ENCODE data around the gene KCNC1. TPM values are rescaled to one million over a fixed set of nuclear protein-coding genes. Genes with fewer than 3 reads are reported as not detected.

Gene KCNC1
- total RNA-seq, 1 experiment from 2014 or later, result 0.04 TPM

DNA sequence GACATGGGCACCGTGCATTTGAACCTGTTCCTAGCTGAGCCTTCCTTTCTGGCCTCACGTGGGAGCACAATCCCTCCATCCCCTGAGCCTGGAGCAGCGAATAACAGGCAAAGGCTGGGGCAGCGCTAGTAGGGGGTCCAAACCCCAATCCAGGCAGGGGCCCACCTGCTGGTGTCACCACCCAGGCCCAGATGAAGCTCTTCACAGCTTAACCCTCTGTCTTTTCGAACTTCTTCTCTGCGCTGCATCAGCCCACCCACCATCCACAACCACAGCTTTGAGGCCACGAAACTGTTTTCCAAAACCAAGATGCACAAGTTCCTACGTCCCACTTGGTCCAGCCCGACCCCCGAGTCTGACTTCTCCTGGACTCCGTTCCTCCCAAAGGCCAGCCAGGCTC is 11.5 kb downstream of the KCNC1 start:
- no peaks in the 10 kb centered on the region for H3K79me2 ChIP-seq (ENCODE audit: insufficient read depth, low read length)
- no peak overlapping the region for H2BK20ac ChIP-seq (ENCODE audit: low read depth, low read length, poor library complexity, severe bottlenecking)
- H3K4ac ChIP-seq (ENCODE audit: low read depth, low read length), result no peak overlapping the region
- H2AFZ ChIP-seq (ENCODE audit: low read length), result no peak overlapping the region
- H2BK120ac ChIP-seq (ENCODE audit: low read depth, low read length, poor library complexity, severe bottlenecking), result no peak overlapping the region
- TF ChIP-seq, protein P1, sequence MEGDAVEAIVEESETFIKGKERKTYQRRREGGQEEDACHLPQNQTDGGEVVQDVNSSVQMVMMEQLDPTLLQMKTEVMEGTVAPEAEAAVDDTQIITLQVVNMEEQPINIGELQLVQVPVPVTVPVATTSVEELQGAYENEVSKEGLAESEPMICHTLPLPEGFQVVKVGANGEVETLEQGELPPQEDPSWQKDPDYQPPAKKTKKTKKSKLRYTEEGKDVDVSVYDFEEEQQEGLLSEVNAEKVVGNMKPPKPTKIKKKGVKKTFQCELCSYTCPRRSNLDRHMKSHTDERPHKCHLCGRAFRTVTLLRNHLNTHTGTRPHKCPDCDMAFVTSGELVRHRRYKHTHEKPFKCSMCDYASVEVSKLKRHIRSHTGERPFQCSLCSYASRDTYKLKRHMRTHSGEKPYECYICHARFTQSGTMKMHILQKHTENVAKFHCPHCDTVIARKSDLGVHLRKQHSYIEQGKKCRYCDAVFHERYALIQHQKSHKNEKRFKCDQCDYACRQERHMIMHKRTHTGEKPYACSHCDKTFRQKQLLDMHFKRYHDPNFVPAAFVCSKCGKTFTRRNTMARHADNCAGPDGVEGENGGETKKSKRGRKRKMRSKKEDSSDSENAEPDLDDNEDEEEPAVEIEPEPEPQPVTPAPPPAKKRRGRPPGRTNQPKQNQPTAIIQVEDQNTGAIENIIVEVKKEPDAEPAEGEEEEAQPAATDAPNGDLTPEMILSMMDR (conservative IDR thresholded peaks at IDR 0.05), result no peak
- H3K4me1 ChIP-seq (ENCODE audit: insufficient read depth, low read length), result no peaks in the 10 kb centered on the region
- no peak overlapping the region for H2BK15ac ChIP-seq (ENCODE audit: low read depth, low read length)
- no peak overlapping the region for H3K4me2 ChIP-seq (ENCODE audit: insufficient read depth, insufficient read length, low read length)
- H3K27ac ChIP-seq (ENCODE audit: insufficient read length, low read depth, low read length), result no peak overlapping the region
- H3K9ac ChIP-seq (ENCODE audit: extremely low read depth, insufficient read length, low read length), result no peak overlapping the region
- no peak overlapping the region for H4K91ac ChIP-seq (ENCODE audit: insufficient read length, low read depth, low read length)
- no peak overlapping the region for H3K23ac ChIP-seq (ENCODE audit: insufficient read length, low read depth, low read length)
- no peaks in the 10 kb centered on the region for H3K9me3 Mint-ChIP-seq
- H4K20me1 ChIP-seq (ENCODE audit: control insufficient read depth, insufficient read depth, insufficient read length), result no peaks in the 10 kb centered on the region
- no peaks in the 10 kb centered on the region for H3K4me1 Mint-ChIP-seq
- WGBS (ENCODE audit: extremely low coverage, insufficient read length, low lambda C conversion rate), result no CpG with 5 or more reads among the region's 11 CpGs
- H3K27me3 Mint-ChIP-seq (ENCODE audit: low read depth), result peaks cover 19% of the 10 kb centered on the region
- DNase-seq, result no peak
- H4K8ac ChIP-seq (replicated peaks; ENCODE audit: insufficient read length, low read depth, low read length), result no peak overlapping the region
- H2BK12ac ChIP-seq (ENCODE audit: insufficient read length, low read depth, low read length), result no peak overlapping the region
- no peaks in the 10 kb centered on the region for H3K23me2 ChIP-seq (ENCODE audit: insufficient read length, low read depth, low read length, poor library complexity, severe bottlenecking)
- H3K14ac ChIP-seq (ENCODE audit: insufficient read depth, low read length), result no peak overlapping the region
- no peak overlapping the region for H4K5ac ChIP-seq (ENCODE audit: insufficient read length, low read depth, low read length)
- no peak overlapping the region for H3K18ac ChIP-seq (ENCODE audit: insufficient read length, low read depth, low read length)
- H2BK5ac ChIP-seq (ENCODE audit: insufficient read length, low read length), result no peak overlapping the region
- H3K79me1 ChIP-seq (ENCODE audit: insufficient read depth, low read depth, low read length, poor library complexity, severe bottlenecking), result no peaks in the 10 kb centered on the region
- no peak overlapping the region for H3T11ph ChIP-seq (ENCODE audit: low read length)
- H3K56ac ChIP-seq (ENCODE audit: insufficient read length, low read depth, low read length), result no peak overlapping the region
- H3K4me3 Mint-ChIP-seq, result no peak overlapping the region
- H3K27me3 ChIP-seq (ENCODE audit: insufficient read depth, low read length), result no peaks in the 10 kb centered on the region
- no peak overlapping the region for H2AK5ac ChIP-seq (ENCODE audit: insufficient read length, low read length)
- no peak overlapping the region for H3K27ac Mint-ChIP-seq
- no peaks in the 10 kb centered on the region for H3K9me3 ChIP-seq (ENCODE audit: control insufficient read depth, low read depth, low read length)
- no peaks in the 10 kb centered on the region for H3K36me3 Mint-ChIP-seq (ENCODE audit: insufficient read depth in 1 of 3, low read depth in 3 of 3)
